Hepatocyte (in vitro differentiated cells): ENCODE measurements around the gene GVQW3. TPM values are rescaled to one million over a fixed set of nuclear protein-coding genes. Genes with fewer than 3 reads are reported as not detected.

ENCODE experiments used
- DNase-seq: peaks from one replicate; pipeline ENCODE4 v3.0.0-alpha.2; 2016; ENCODE audit warnings: low spot score
- H2AFZ ChIP-seq: fragments of 200-600 bp; sonication (generic); 2 replicates; pipeline ENCODE4 v1.6.0; 2016; ENCODE audit warnings: antibody characterized with exemption, mild to moderate bottlenecking
- H3K27ac ChIP-seq: fragments of 200-600 bp; sonication (generic); 2 replicates; pipeline ENCODE4 v1.5.1; 2016; ENCODE audit warnings: mild to moderate bottlenecking
- H3K27me3 ChIP-seq: fragments of 200-600 bp; sonication (generic); 2 replicates; pipeline ENCODE4 v1.6.1; 2016
- H3K36me3 ChIP-seq: fragments of 200-600 bp; sonication (generic); replicated peaks from 2 replicates; pipeline ENCODE4 v1.5.1; 2016; ENCODE audit warnings: low read depth; ENCODE audit not compliant: insufficient read depth
- H3K4me1 ChIP-seq: fragments of 200-600 bp; sonication (generic); 2 replicates; pipeline ENCODE4 v1.5.1; 2016; ENCODE audit warnings: mild to moderate bottlenecking, moderate library complexity; ENCODE audit not compliant: insufficient read depth
- H3K4me2 ChIP-seq: fragments of 200-600 bp; sonication (generic); 2 replicates; pipeline ENCODE4 v1.6.0; 2016
- H3K4me3 ChIP-seq: fragments of 200-600 bp; sonication (generic); 2 replicates; pipeline ENCODE4 v1.5.1; 2016; ENCODE audit warnings: mild to moderate bottlenecking
- H3K79me2 ChIP-seq: fragments of 200-600 bp; sonication (generic); 2 replicates; pipeline ENCODE4 v1.6.0; 2017; ENCODE audit warnings: mild to moderate bottlenecking
- H3K9me2 ChIP-seq: fragments of 200-600 bp; sonication (generic); replicated peaks from 2 replicates; pipeline ENCODE4 v1.6.0; 2017; ENCODE audit warnings: mild to moderate bottlenecking; ENCODE audit not compliant: insufficient read depth
- H3K9me3 ChIP-seq: fragments of 200-600 bp; sonication (generic); 2 replicates; pipeline ENCODE4 v1.5.1; 2016; ENCODE audit warnings: low read depth, mild to moderate bottlenecking
- H4K20me1 ChIP-seq: fragments of 200-600 bp; sonication (generic); 2 replicates; pipeline ENCODE4 v1.6.0; 2016; ENCODE audit warnings: mild to moderate bottlenecking; ENCODE audit not compliant: insufficient read depth, poor library complexity, severe bottlenecking
- CTCF ChIP-seq: fragments of 200-600 bp; sonication (generic); IDR thresholded peaks from 2 replicates; pipeline ENCODE4 v1.5.1; 2016; ENCODE audit warnings: antibody characterized with exemption, mild to moderate bottlenecking; ENCODE audit not compliant: poor library complexity
- EZH2 ChIP-seq: fragments of 200-600 bp; sonication (generic); IDR thresholded peaks from 2 replicates; pipeline ENCODE4 v1.6.1; 2016; ENCODE audit warnings: antibody characterized with exemption, mild to moderate bottlenecking, borderline replicate concordance
- EZH2phosphoT487 ChIP-seq: fragments of 200-600 bp; sonication (generic); IDR thresholded peaks from one replicate; pipeline ENCODE4 v1.6.1; 2018; ENCODE audit warnings: antibody characterized with exemption, mild to moderate bottlenecking, low read depth, moderate library complexity; ENCODE audit not compliant: unreplicated experiment, severe bottlenecking
- WGBS: methylation state at CpG from one replicate; pipeline ENCODE4 v1.1.6; 2016; ENCODE audit warnings: low lambda C conversion rate; ENCODE audit errors: missing lambda C conversion rate; 5-methylcytosine and 5-hydroxymethylcytosine counted together
- polyA plus RNA-seq: library from polyadenylated mRNA; unstranded; fragments of >200 nt; fragmentation: Nextera tagmentation; extraction: Ambion mirVana; gene quantifications from 2 replicates; pipeline ENCODE4 v1.2.1, GENCODE V29; 2016
- total RNA-seq: library from RNA; depleted of rRNA; stranded (reverse); fragments of >200 nt; gene quantifications from 2 replicates; pipeline ENCODE4 v1.2.3, GENCODE V29; 2014

GVQW3 gene
- total and polyA plus RNA-seq, 2 experiments from 2014 or later = 0.36 to 6.0 TPM

GRCh38 chr11:76361776-76362175 lies 19.3 kb upstream of the GVQW3 start:
- Histone ChIP-seq H3K4me2 (no peak overlapping the region), H3K9me3 (no peaks in the 10 kb centered on the region), H3K9me2 (no peaks in the 10 kb centered on the region), H3K27ac (no peak overlapping the region), H2AFZ (no peak overlapping the region), H4K20me1 (no peaks in the 10 kb centered on the region), H3K4me3 (no peak overlapping the region), H3K36me3 (no peaks in the 10 kb centered on the region), H3K4me1 (no peaks in the 10 kb centered on the region), H3K27me3 (no peaks in the 10 kb centered on the region), H3K79me2 (peaks cover 50% of the 10 kb centered on the region)
- 97% methylated on average over 2 of the region's 2 CpGs for WGBS
- no peak for DNase-seq
- TF ChIP-seq CTCF (no peak), EZH2 (no peak), EZH2phosphoT487 (no peak)

- DNase-seq = no peak
- H3K4me3 ChIP-seq = no peak overlapping the region
- no peaks in the 10 kb centered on the region for H4K20me1 ChIP-seq
- H2AFZ ChIP-seq = no peak overlapping the region
- H3K27ac ChIP-seq = no peak overlapping the region
- H3K79me2 ChIP-seq = peaks cover 58% of the 10 kb centered on the region
- no peaks in the 10 kb centered on the region for H3K4me1 ChIP-seq
- H3K4me2 ChIP-seq = no peak overlapping the region
- 95% methylated on average over 7 of the region's 7 CpGs for WGBS
- TF ChIP-seq EZH2 = no peak
- no peaks in the 10 kb centered on the region for H3K9me3 ChIP-seq
- H3K9me2 ChIP-seq = no peaks in the 10 kb centered on the region
- no peaks in the 10 kb centered on the region for H3K27me3 ChIP-seq
- no peaks in the 10 kb centered on the region for H3K36me3 ChIP-seq
Observed at GRCh38 chr11:76362716-76363115, 18.4 kb upstream of the GVQW3 start.

- Histone ChIP-seq H3K4me1 (no peaks in the 10 kb centered on the region), H3K9me2 (no peaks in the 10 kb centered on the region), H3K4me2 (no peak overlapping the region), H2AFZ (no peak overlapping the region), H3K36me3 (no peaks in the 10 kb centered on the region), H3K4me3 (no peak overlapping the region), H3K27ac (no peak overlapping the region), H3K27me3 (no peaks in the 10 kb centered on the region), H4K20me1 (peaks cover 10% of the 10 kb centered on the region), H3K79me2 (peaks cover 78% of the 10 kb centered on the region), H3K9me3 (no peaks in the 10 kb centered on the region)
- WGBS = 96% methylated on average over 16 of the region's 16 CpGs
- DNase-seq = no peak
- no peak for TF ChIP-seq EZH2phosphoT487
- no peak for TF ChIP-seq EZH2
- TF ChIP-seq CTCF = no peak
Observed at GRCh38 chr11:76365038-76365679, 16.0 kb upstream of the GVQW3 start.

- Histone ChIP-seq H3K27me3 (no peaks in the 10 kb centered on the region), H3K9me2 (no peaks in the 10 kb centered on the region), H3K27ac (no peak overlapping the region), H3K79me2 (peaks cover 95% of the 10 kb centered on the region), H2AFZ (no peak overlapping the region), H3K9me3 (no peaks in the 10 kb centered on the region), H3K4me1 (peaks cover 10% of the 10 kb centered on the region), H4K20me1 (peaks cover 20% of the 10 kb centered on the region), H3K4me2 (no peak overlapping the region), H3K4me3 (no peak overlapping the region), H3K36me3 (no peaks in the 10 kb centered on the region)
- no peak for DNase-seq
- 85% methylated on average over 1 of the region's 1 CpG for WGBS
- TF ChIP-seq EZH2 = no peak
- no peak for TF ChIP-seq EZH2phosphoT487
- TF ChIP-seq CTCF = no peak
Observed at GRCh38 chr11:76368490-76368889, 12.6 kb upstream of the GVQW3 start.
